DOHH2 (cell line): Measurements from ENCODE around the gene TXNDC11.

ENCODE experiments used
- H3F3A ChIP-seq: fragments of 200-600 bp; sonication (generic), shearing (Covaris generic); 2 replicates; pipeline ENCODE4 v1.6.0; 2016; ENCODE audit warnings: antibody characterized with exemption, mild to moderate bottlenecking; ENCODE audit not compliant: control insufficient read depth, insufficient read depth
- H3K27ac ChIP-seq: fragments of 200-600 bp; sonication (generic); 2 replicates; pipeline ENCODE4 v1.5.1; 2014; ENCODE audit warnings: low read depth, mild to moderate bottlenecking, low read length, moderate library complexity
- H3K27me3 ChIP-seq: fragments of 200-600 bp; sonication (generic); 2 replicates; pipeline ENCODE4 v1.6.1; 2014; ENCODE audit warnings: mild to moderate bottlenecking, low read length, mixed read lengths; ENCODE audit not compliant: control insufficient read depth
- H3K36me3 ChIP-seq: fragments of 200-600 bp; sonication (generic); 2 replicates; pipeline ENCODE4 v1.6.1; 2014; ENCODE audit warnings: mild to moderate bottlenecking, low read length, moderate library complexity, mixed read lengths; ENCODE audit not compliant: control insufficient read depth
- H3K4me1 ChIP-seq: fragments of 200-600 bp; sonication (generic); 2 replicates; pipeline ENCODE4 v1.6.1; 2014; ENCODE audit warnings: mild to moderate bottlenecking, low read length, mixed read lengths; ENCODE audit not compliant: control insufficient read depth
- H3K4me2 ChIP-seq: fragments of 200-600 bp; sonication (generic); 2 replicates; pipeline ENCODE4 v1.6.0; 2014; ENCODE audit warnings: mild to moderate bottlenecking, low read length, moderate library complexity
- H3K4me3 ChIP-seq: fragments of 200-600 bp; sonication (generic); 2 replicates; pipeline ENCODE4 v1.5.1; 2014; ENCODE audit warnings: mild to moderate bottlenecking, low read length, mixed read lengths
- H3K79me2 ChIP-seq: fragments of 200-600 bp; sonication (generic); 2 replicates; pipeline ENCODE4 v1.6.1; 2014; ENCODE audit warnings: mild to moderate bottlenecking, low read length, mixed read lengths; ENCODE audit not compliant: control insufficient read depth
- H3K9me2 ChIP-seq: fragments of 200-600 bp; sonication (generic); replicated peaks from 2 replicates; pipeline ENCODE4 v1.6.1; 2014; ENCODE audit warnings: mild to moderate bottlenecking, low read length, mixed read lengths; ENCODE audit not compliant: control insufficient read depth
- H3K9me3 ChIP-seq: fragments of 200-600 bp; sonication (generic); 2 replicates; pipeline ENCODE4 v1.6.1; 2014; ENCODE audit warnings: antibody characterized with exemption, low read length, mixed read lengths; ENCODE audit not compliant: control insufficient read depth, insufficient read depth
- H4K20me1 ChIP-seq: fragments of 200-600 bp; sonication (generic); 2 replicates; pipeline ENCODE4 v1.6.0; 2014; ENCODE audit warnings: low read depth, mild to moderate bottlenecking, antibody characterized with exemption, low read length, moderate library complexity; ENCODE audit not compliant: control insufficient read depth, insufficient read depth
- EZH2phosphoT487 ChIP-seq: fragments of 200-600 bp; sonication (generic); IDR thresholded peaks from 2 replicates; pipeline ENCODE4 v1.6.1; 2017; ENCODE audit warnings: borderline replicate concordance, mild to moderate bottlenecking, antibody characterized with exemption, low read length, moderate library complexity, mixed read lengths
- TF ChIP-seq, protein P1 (sequence below): fragments of 200-600 bp; sonication (generic); IDR thresholded peaks from one replicate; pipeline ENCODE4 v1.5.1; 2014; ENCODE audit warnings: antibody characterized with exemption, mild to moderate bottlenecking, low read depth, low read length; ENCODE audit not compliant: poor library complexity, severe bottlenecking

Gene TXNDC11

DNA sequence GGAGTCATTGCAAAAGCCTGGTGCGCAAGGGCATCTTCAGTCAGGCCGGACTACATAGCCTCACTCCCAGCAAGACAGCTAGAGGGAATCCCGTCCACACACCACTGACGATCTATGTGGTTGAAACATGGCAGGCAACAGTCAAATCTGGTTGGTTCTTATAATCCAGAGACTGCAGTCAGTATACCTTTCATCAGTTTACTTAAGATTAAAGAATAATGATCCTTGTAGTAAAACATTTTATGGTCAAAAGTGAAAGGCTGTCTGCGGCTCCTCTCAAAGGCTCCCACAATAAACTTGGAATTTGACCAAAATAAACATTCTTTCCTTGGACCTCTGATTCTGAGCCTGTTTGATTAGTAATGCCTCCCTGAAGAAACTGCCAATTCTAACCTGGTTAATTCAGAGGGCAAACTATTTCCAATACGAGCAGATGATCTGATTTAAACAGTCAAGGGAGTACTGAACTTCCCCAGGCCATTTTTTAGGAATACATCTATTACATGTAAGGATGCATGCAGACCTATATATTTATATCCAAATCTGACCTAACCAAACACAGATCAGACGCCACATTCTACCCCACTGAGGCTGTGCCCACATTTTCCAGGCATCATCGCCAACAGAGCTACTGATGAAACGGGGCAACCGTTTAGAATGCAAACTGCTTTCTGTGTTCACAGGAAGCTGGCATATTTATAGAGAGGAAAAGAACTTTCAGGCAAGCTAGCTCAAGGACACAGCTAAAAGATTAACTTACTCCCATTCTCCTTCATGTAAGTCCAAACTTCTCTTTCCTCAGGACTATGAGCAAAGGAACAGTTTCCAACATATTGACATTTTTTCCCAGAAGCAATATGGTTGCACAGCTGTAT is 15.3 kb upstream of the TXNDC11 start:
- no peaks in the 10 kb centered on the region for H3K4me1 ChIP-seq

DNA sequence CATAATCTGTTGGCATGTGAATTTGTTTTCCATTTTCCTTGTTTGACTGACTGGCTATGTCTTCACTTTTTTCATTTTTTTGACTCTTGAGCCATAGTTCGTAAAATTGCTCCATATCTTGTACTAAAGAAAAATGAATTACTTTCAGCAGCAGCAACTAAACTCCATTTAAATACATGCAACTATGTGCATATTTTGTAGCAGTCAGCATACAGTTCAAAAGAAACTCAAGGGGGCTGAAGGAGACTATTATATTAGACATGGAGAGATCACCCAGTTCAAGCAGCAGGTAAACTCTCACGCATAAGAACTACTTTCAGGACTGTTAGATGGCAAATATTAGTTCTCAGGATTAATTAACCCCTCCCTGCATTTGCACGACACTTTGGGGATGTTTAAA is 13.6 kb upstream of the TXNDC11 start:
- Histone ChIP-seq H3F3A (0 out of 2 replicates have a peak, but pooled peaks cover 4% of the 10 kb centered on the region), H3K4me2 (no peak overlapping the region), H3K27me3 (no peaks in the 10 kb centered on the region), H3K4me3 (no peak overlapping the region), H3K9me3 (no peaks in the 10 kb centered on the region), H3K4me1 (no peaks in the 10 kb centered on the region), H3K9me2 (no peaks in the 10 kb centered on the region), H4K20me1 (no peaks in the 10 kb centered on the region), H3K36me3 (peaks cover 77% of the 10 kb centered on the region), H3K27ac (no peak overlapping the region), H3K79me2 (no peaks in the 10 kb centered on the region)
- no peak for TF ChIP-seq EZH2phosphoT487
- TF ChIP-seq, protein P1, sequence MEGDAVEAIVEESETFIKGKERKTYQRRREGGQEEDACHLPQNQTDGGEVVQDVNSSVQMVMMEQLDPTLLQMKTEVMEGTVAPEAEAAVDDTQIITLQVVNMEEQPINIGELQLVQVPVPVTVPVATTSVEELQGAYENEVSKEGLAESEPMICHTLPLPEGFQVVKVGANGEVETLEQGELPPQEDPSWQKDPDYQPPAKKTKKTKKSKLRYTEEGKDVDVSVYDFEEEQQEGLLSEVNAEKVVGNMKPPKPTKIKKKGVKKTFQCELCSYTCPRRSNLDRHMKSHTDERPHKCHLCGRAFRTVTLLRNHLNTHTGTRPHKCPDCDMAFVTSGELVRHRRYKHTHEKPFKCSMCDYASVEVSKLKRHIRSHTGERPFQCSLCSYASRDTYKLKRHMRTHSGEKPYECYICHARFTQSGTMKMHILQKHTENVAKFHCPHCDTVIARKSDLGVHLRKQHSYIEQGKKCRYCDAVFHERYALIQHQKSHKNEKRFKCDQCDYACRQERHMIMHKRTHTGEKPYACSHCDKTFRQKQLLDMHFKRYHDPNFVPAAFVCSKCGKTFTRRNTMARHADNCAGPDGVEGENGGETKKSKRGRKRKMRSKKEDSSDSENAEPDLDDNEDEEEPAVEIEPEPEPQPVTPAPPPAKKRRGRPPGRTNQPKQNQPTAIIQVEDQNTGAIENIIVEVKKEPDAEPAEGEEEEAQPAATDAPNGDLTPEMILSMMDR = no peak

More for the DNA sequence above, 15.3 kb upstream of the TXNDC11 start:
- Histone ChIP-seq H4K20me1 (no peaks in the 10 kb centered on the region), H3K27me3 (no peaks in the 10 kb centered on the region), H3K4me3 (no peak overlapping the region), H3F3A (no peaks in the 10 kb centered on the region; the same call in 1 of the 2 replicates), H3K36me3 (peaks cover 80% of the 10 kb centered on the region), H3K27ac (no peak overlapping the region), H3K4me2 (no peak overlapping the region), H3K79me2 (no peaks in the 10 kb centered on the region), H3K9me3 (no peaks in the 10 kb centered on the region), H3K9me2 (no peaks in the 10 kb centered on the region)
- TF ChIP-seq EZH2phosphoT487 = no peak
- TF ChIP-seq, protein P1 = no peak

DNA sequence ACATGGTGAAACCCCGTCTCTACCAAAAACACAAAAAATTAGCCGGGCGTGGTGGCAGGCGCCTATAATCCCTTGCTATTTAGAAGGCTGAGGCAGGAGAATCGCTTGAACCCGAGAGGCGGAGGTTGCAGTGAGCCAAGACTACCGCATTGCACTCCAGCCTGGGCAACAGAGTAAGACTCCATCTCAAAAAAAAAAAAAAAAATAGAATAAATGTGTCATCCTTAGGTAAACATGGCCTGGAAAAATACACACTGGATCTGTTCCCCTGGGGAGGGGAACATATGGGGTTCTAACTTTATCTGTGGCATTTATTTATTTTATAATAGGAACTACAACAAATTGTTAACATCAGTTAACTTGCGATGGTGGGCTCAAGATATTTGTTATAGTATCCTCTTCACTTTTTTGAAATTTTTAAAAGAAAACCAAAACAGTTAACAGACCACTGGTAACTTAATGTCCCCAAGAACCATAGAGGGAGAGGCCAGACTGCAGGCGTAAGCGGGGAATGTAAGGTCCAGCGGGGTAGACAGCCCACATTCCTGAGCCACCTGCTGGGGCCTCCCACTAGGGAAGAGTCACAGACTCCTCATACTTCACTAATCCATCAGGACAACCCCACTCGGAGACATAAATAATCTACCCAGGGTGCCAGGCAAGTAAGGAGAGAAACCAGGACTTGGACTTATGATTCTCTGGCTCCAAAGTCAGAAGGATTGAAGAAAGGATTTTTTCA is 12.5 kb upstream of the TXNDC11 start:
- H3F3A ChIP-seq = 0 out of 2 replicates have a peak, but pooled peaks cover 8% of the 10 kb centered on the region
- no peaks in the 10 kb centered on the region for H4K20me1 ChIP-seq
- no peaks in the 10 kb centered on the region for H3K9me3 ChIP-seq
- no peaks in the 10 kb centered on the region for H3K27me3 ChIP-seq
- no peaks in the 10 kb centered on the region for H3K9me2 ChIP-seq
- H3K4me3 ChIP-seq = no peak overlapping the region
- H3K27ac ChIP-seq = no peak overlapping the region
- TF ChIP-seq, protein P1 = no peak
- no peak for TF ChIP-seq EZH2phosphoT487
- peaks cover 77% of the 10 kb centered on the region for H3K36me3 ChIP-seq
- no peak overlapping the region for H3K4me2 ChIP-seq
- H3K4me1 ChIP-seq = no peaks in the 10 kb centered on the region
- H3K79me2 ChIP-seq = no peaks in the 10 kb centered on the region
